ENCODE data around the gene RNFT2.

Gene RNFT2

GRCh38 chr12:116884871-116885270, 146.8 kb downstream of the RNFT2 start:
- ChIA-PET CTCF (interaction anchor here (0.6 to 0.7 kb wide), 3 partner anchors 66 to 231 kb away, joined by 3 to 9 read pairs (median 6); no protein-coding TSS in a partner anchor), POLR2A (no interaction called here)
- Histone ChIP-seq H3K4me1 (ENCODE audit: control insufficient read depth, insufficient read depth, low read length) (peaks cover 5% of the 10 kb centered on the region), H3K27ac (ENCODE audit: extremely low read depth, low read depth, low read length) (no peak overlapping the region), H3K9me3 (ENCODE audit: control insufficient read depth, insufficient read depth, low read depth, low read length) (no peaks in the 10 kb centered on the region), H3K36me3 (ENCODE audit: control insufficient read depth in 2 of 2, insufficient read depth in 1 of 2, low read length in 2 of 2) (no peaks in the 10 kb centered on the region), H3K4me3 (ENCODE audit: low read depth, low read length) (no peak overlapping the region)
- TF ChIP-seq ZFP37 (tag by site-specific recombination; IDR thresholded peaks at IDR 0.05) (no peak), ATF2 (tag by site-specific recombination; IDR thresholded peaks at IDR 0.05; ENCODE audit: low read depth) (peak; percentile 14; the same call in 1 of the 2 replicates), ZNF416 (tag by site-specific recombination; IDR thresholded peaks at IDR 0.05) (no peak), ZNF280D (tag by site-specific recombination; IDR thresholded peaks at IDR 0.05) (no peak)

- H3K4me3 ChIP-seq (ENCODE audit: low read depth, low read length): no peak overlapping the region
- H3K4me1 ChIP-seq (ENCODE audit: control insufficient read depth, insufficient read depth, low read length): peaks cover 3% of the 10 kb centered on the region; the same call in 1 of the 2 replicates
- no peak overlapping the region for H3K27ac ChIP-seq (ENCODE audit: extremely low read depth, low read depth, low read length)
- no peaks in the 10 kb centered on the region for H3K36me3 ChIP-seq (ENCODE audit: control insufficient read depth in 2 of 2, insufficient read depth in 1 of 2, low read length in 2 of 2)
- CTCF ChIA-PET: interaction anchor here (0.6 kb wide), 1 partner anchor 132 kb away, joined by 6 read pairs; no protein-coding TSS in a partner anchor
- POLR2A ChIA-PET: interaction anchor here (0.7 kb wide), 1 partner anchor 68 kb away, joined by 4 read pairs; no protein-coding TSS in a partner anchor
- TF ChIP-seq ZNF629 (tag by site-specific recombination; IDR thresholded peaks at IDR 0.05) (no peak), ZNF701 (tag by site-specific recombination; IDR thresholded peaks at IDR 0.05) (no peak), ZNF596 (tag by site-specific recombination; IDR thresholded peaks at IDR 0.05) (no peak), SCRT1 (tag by site-specific recombination; IDR thresholded peaks at IDR 0.05; ENCODE audit: borderline replicate concordance) (no peak), ZNF362 (tag by site-specific recombination; IDR thresholded peaks at IDR 0.05) (0 out of 2 replicates have a peak, but pooled peaks have one; percentile 2), ZNF610 (tag by site-specific recombination; IDR thresholded peaks at IDR 0.05; ENCODE audit: borderline replicate concordance) (no peak)
- no peaks in the 10 kb centered on the region for H3K9me3 ChIP-seq (ENCODE audit: control insufficient read depth, insufficient read depth, low read depth, low read length)
Observed at GRCh38 chr12:116885491-116885890, 147.4 kb downstream of the RNFT2 start.

GRCh38 chr12:116887244-116887643, 149.1 kb downstream of the RNFT2 start:
- Histone ChIP-seq H3K9me3 (ENCODE audit: control insufficient read depth, insufficient read depth, low read depth, low read length) (no peaks in the 10 kb centered on the region), H3K36me3 (ENCODE audit: control insufficient read depth in 2 of 2, insufficient read depth in 1 of 2, low read length in 2 of 2) (no peaks in the 10 kb centered on the region), H3K27ac (ENCODE audit: extremely low read depth, low read depth, low read length) (no peak overlapping the region), H3K4me1 (ENCODE audit: control insufficient read depth, insufficient read depth, low read length) (no peaks in the 10 kb centered on the region), H3K4me3 (ENCODE audit: low read depth, low read length) (no peak overlapping the region)
- ChIA-PET CTCF (no interaction called here), POLR2A (no interaction called here)
- TF ChIP-seq ZNF645 (tag by site-specific recombination; IDR thresholded peaks at IDR 0.05): no peak
- TF ChIP-seq AEBP2 (tag by site-specific recombination; IDR thresholded peaks at IDR 0.05; ENCODE audit: borderline replicate concordance): no peak
- TF ChIP-seq OVOL3 (tag by site-specific recombination; IDR thresholded peaks at IDR 0.05): no peak
- TF ChIP-seq ATF2 (tag by site-specific recombination; IDR thresholded peaks at IDR 0.05; ENCODE audit: low read depth): 0 out of 2 replicates have a peak, but pooled peaks have one; percentile 21
- no peak for TF ChIP-seq ZNF621 (tag by site-specific recombination; IDR thresholded peaks at IDR 0.05)
